ENCODE data around the gene NACA2.
"Not testable (repeated sequence)": the region's sequence is repeated elsewhere in the genome, so short reads cannot be mapped to it uniquely, and the experiment has no call there.

The NACA2 gene

GRCh38 chr17:61591018-61591417 lies at the start of gene NACA2:
Gene NACA2, minus strand, starts transcription at chr17:61591219. Its CDS starts 39 bp downstream, at chr17:61591180.
- H3K4me3 ChIP-seq (ENCODE audit: low read length): no peak within 1 kb of the TSS
- H3K36me3 ChIP-seq (ENCODE audit: control insufficient read depth, insufficient read depth, low read length): no peaks in the 10 kb centered on the region
- no peak within 1 kb of the TSS for H3K9ac ChIP-seq (ENCODE audit: low read length)
- no peaks in the 10 kb centered on the region for H3K9me3 ChIP-seq (ENCODE audit: control insufficient read depth, low read length)
- H3K4me1 ChIP-seq (ENCODE audit: control insufficient read depth, insufficient read depth, low read length): no peaks in the 10 kb centered on the region
- H3K27me3 ChIP-seq (ENCODE audit: control insufficient read depth, insufficient read depth, low read length): no peaks in the 10 kb centered on the region

- H3K9me3 ChIP-seq (ENCODE audit: control insufficient read depth, low read length): no peaks in the 10 kb centered on the region
These were observed 48.8 kb upstream of the NACA2 start for GRCh38 chr17:61639818-61640217.

GRCh38 chr17:61638087-61638486 lies 47.1 kb upstream of the NACA2 start:
- no peaks in the 10 kb centered on the region for H3K9me3 ChIP-seq (ENCODE audit: control insufficient read depth, low read length)
- H3K4me1 ChIP-seq (ENCODE audit: control insufficient read depth, insufficient read depth, low read length): no peaks in the 10 kb centered on the region
- no peak overlapping the region for H3K9ac ChIP-seq (ENCODE audit: low read length)
- no peaks in the 10 kb centered on the region for H3K27me3 ChIP-seq (ENCODE audit: control insufficient read depth, insufficient read depth, low read length)
- no peak overlapping the region for H3K4me3 ChIP-seq (ENCODE audit: low read length)
- no peaks in the 10 kb centered on the region for H3K36me3 ChIP-seq (ENCODE audit: control insufficient read depth, insufficient read depth, low read length)

More at GRCh38 chr17:61639818-61640217, 48.8 kb upstream of the NACA2 start:
- Histone ChIP-seq H3K36me3 (ENCODE audit: control insufficient read depth, insufficient read depth, low read length) (no peaks in the 10 kb centered on the region), H3K9ac (ENCODE audit: low read length) (no peak overlapping the region), H3K27me3 (ENCODE audit: control insufficient read depth, insufficient read depth, low read length) (no peaks in the 10 kb centered on the region), H3K4me3 (ENCODE audit: low read length) (no peak overlapping the region), H3K4me1 (ENCODE audit: control insufficient read depth, insufficient read depth, low read length) (no peaks in the 10 kb centered on the region)

GRCh38 chr17:61635913-61636432 lies 45.0 kb upstream of the NACA2 start:
- Histone ChIP-seq H3K4me3 (ENCODE audit: low read length) (no peak overlapping the region), H3K9ac (ENCODE audit: low read length) (no peak overlapping the region), H3K4me1 (ENCODE audit: control insufficient read depth, insufficient read depth, low read length) (no peaks in the 10 kb centered on the region), H3K27me3 (ENCODE audit: control insufficient read depth, insufficient read depth, low read length) (no peaks in the 10 kb centered on the region), H3K9me3 (ENCODE audit: control insufficient read depth, low read length) (no peaks in the 10 kb centered on the region), H3K36me3 (ENCODE audit: control insufficient read depth, insufficient read depth, low read length) (no peaks in the 10 kb centered on the region)

GRCh38 chr17:61634942-61635538 lies 44.0 kb upstream of the NACA2 start:
- Histone ChIP-seq H3K36me3 (ENCODE audit: control insufficient read depth, insufficient read depth, low read length) (no peaks in the 10 kb centered on the region), H3K4me1 (ENCODE audit: control insufficient read depth, insufficient read depth, low read length) (no peaks in the 10 kb centered on the region), H3K9ac (ENCODE audit: low read length) (no peak overlapping the region), H3K4me3 (ENCODE audit: low read length) (no peak overlapping the region), H3K27me3 (ENCODE audit: control insufficient read depth, insufficient read depth, low read length) (no peaks in the 10 kb centered on the region), H3K9me3 (ENCODE audit: control insufficient read depth, low read length) (no peaks in the 10 kb centered on the region)

- no peaks in the 10 kb centered on the region for H3K4me1 ChIP-seq (ENCODE audit: control insufficient read depth, insufficient read depth, low read length)
- no peaks in the 10 kb centered on the region for H3K27me3 ChIP-seq (ENCODE audit: control insufficient read depth, insufficient read depth, low read length)
- H3K4me3 ChIP-seq (ENCODE audit: low read length): no peak overlapping the region
- H3K9ac ChIP-seq (ENCODE audit: low read length): no peak overlapping the region
- no peaks in the 10 kb centered on the region for H3K36me3 ChIP-seq (ENCODE audit: control insufficient read depth, insufficient read depth, low read length)
- H3K9me3 ChIP-seq (ENCODE audit: control insufficient read depth, low read length): no peaks in the 10 kb centered on the region
These were observed 43.1 kb upstream of the NACA2 start for GRCh38 chr17:61634011-61634539.

GRCh38 chr17:61632826-61633225 lies 41.8 kb upstream of the NACA2 start:
- H3K9me3 ChIP-seq (ENCODE audit: control insufficient read depth, low read length): no peaks in the 10 kb centered on the region
- no peaks in the 10 kb centered on the region for H3K36me3 ChIP-seq (ENCODE audit: control insufficient read depth, insufficient read depth, low read length)
- no peak overlapping the region for H3K4me3 ChIP-seq (ENCODE audit: low read length)
- H3K27me3 ChIP-seq (ENCODE audit: control insufficient read depth, insufficient read depth, low read length): no peaks in the 10 kb centered on the region
- no peaks in the 10 kb centered on the region for H3K4me1 ChIP-seq (ENCODE audit: control insufficient read depth, insufficient read depth, low read length)
- no peak overlapping the region for H3K9ac ChIP-seq (ENCODE audit: low read length)

GRCh38 chr17:61631800-61632199 lies 40.8 kb upstream of the NACA2 start:
- H3K27me3 ChIP-seq (ENCODE audit: control insufficient read depth, insufficient read depth, low read length): no peaks in the 10 kb centered on the region
- H3K4me1 ChIP-seq (ENCODE audit: control insufficient read depth, insufficient read depth, low read length): no peaks in the 10 kb centered on the region
- H3K36me3 ChIP-seq (ENCODE audit: control insufficient read depth, insufficient read depth, low read length): no peaks in the 10 kb centered on the region
- H3K9me3 ChIP-seq (ENCODE audit: control insufficient read depth, low read length): no peaks in the 10 kb centered on the region
- no peak overlapping the region for H3K9ac ChIP-seq (ENCODE audit: low read length)
- no peak overlapping the region for H3K4me3 ChIP-seq (ENCODE audit: low read length)

GRCh38 chr17:61628158-61628557 lies 37.1 kb upstream of the NACA2 start:
- not testable (repeated sequence) for H3K27me3 ChIP-seq (ENCODE audit: control insufficient read depth, insufficient read depth, low read length); H3K36me3 ChIP-seq (ENCODE audit: control insufficient read depth, insufficient read depth, low read length); H3K9ac ChIP-seq (ENCODE audit: low read length); H3K9me3 ChIP-seq (ENCODE audit: control insufficient read depth, low read length); H3K4me1 ChIP-seq (ENCODE audit: control insufficient read depth, insufficient read depth, low read length); H3K4me3 ChIP-seq (ENCODE audit: low read length)

GRCh38 chr17:61627658-61628057 lies 36.6 kb upstream of the NACA2 start:
- no peaks in the 10 kb centered on the region for H3K9me3 ChIP-seq (ENCODE audit: control insufficient read depth, low read length)
- H3K9ac ChIP-seq (ENCODE audit: low read length): no peak overlapping the region
- no peak overlapping the region for H3K4me3 ChIP-seq (ENCODE audit: low read length)
- H3K36me3 ChIP-seq (ENCODE audit: control insufficient read depth, insufficient read depth, low read length): no peaks in the 10 kb centered on the region
- no peaks in the 10 kb centered on the region for H3K4me1 ChIP-seq (ENCODE audit: control insufficient read depth, insufficient read depth, low read length)
- no peaks in the 10 kb centered on the region for H3K27me3 ChIP-seq (ENCODE audit: control insufficient read depth, insufficient read depth, low read length)

- H3K36me3 ChIP-seq (ENCODE audit: control insufficient read depth, insufficient read depth, low read length): no peaks in the 10 kb centered on the region
- H3K27me3 ChIP-seq (ENCODE audit: control insufficient read depth, insufficient read depth, low read length): no peaks in the 10 kb centered on the region
- H3K9me3 ChIP-seq (ENCODE audit: control insufficient read depth, low read length): no peaks in the 10 kb centered on the region
- H3K4me3 ChIP-seq (ENCODE audit: low read length): no peak overlapping the region
- H3K4me1 ChIP-seq (ENCODE audit: control insufficient read depth, insufficient read depth, low read length): no peaks in the 10 kb centered on the region
- H3K9ac ChIP-seq (ENCODE audit: low read length): no peak overlapping the region
These were observed 36.1 kb upstream of the NACA2 start for GRCh38 chr17:61627125-61627524.

- Histone ChIP-seq H3K9me3 (ENCODE audit: control insufficient read depth, low read length) (no peaks in the 10 kb centered on the region), H3K27me3 (ENCODE audit: control insufficient read depth, insufficient read depth, low read length) (no peaks in the 10 kb centered on the region), H3K4me1 (ENCODE audit: control insufficient read depth, insufficient read depth, low read length) (no peaks in the 10 kb centered on the region)
These were observed 34.5 kb upstream of the NACA2 start for GRCh38 chr17:61625564-61625963.

More at GRCh38 chr17:61625564-61625963, 34.5 kb upstream of the NACA2 start:
- H3K36me3 ChIP-seq (ENCODE audit: control insufficient read depth, insufficient read depth, low read length): no peaks in the 10 kb centered on the region
- H3K9ac ChIP-seq (ENCODE audit: low read length): no peak overlapping the region
- no peak overlapping the region for H3K4me3 ChIP-seq (ENCODE audit: low read length)
